Vagina (tissue), 2 donors: ENCODE results near the gene TTC39B.
"Not testable (repeated sequence)": the region's sequence is repeated elsewhere in the genome, so short reads cannot be mapped to it uniquely, and the experiment has no call there.

Experiments used
- CTCF ChIP-seq, 3 experiments: fragments of 450-650 bp in 2 of 3; fragments of 200-600 bp in 1 of 3; sonication (generic) in 1 of 3; IDR thresholded peaks; one replicate each; pipeline ENCODE4 v1.5.1; 2017 to 2019; ENCODE audit warnings: antibody characterized with exemption in 3 of 3, mild to moderate bottlenecking in 2 of 3, moderate library complexity in 2 of 3
- POLR2A ChIP-seq, 2 donors: fragments of 450-650 bp; IDR thresholded peaks; one replicate each; pipeline ENCODE4 v1.6.1; 2017; ENCODE audit warnings: antibody characterized with exemption in 2 of 2, mild to moderate bottlenecking in 2 of 2, moderate library complexity in 2 of 2
- POLR2AphosphoS5 ChIP-seq, 2 donors: sonication (generic); formaldehyde crosslinking; IDR thresholded peaks; one replicate each; pipeline ENCODE4 v1.9.0; 2017; ENCODE audit warnings: antibody characterized with exemption in 2 of 2, mild to moderate bottlenecking in 2 of 2, low read depth in 1 of 2; ENCODE audit not compliant: insufficient read depth in 1 of 2

GRCh38 chr9:15233941-15234490 is 73.0 kb downstream of the TTC39B start:
- TF ChIP-seq CTCF (IDR thresholded peaks at IDR 0.05); POLR2A (IDR thresholded peaks at IDR 0.05); POLR2AphosphoS5 (IDR thresholded peaks at IDR 0.05; ENCODE audit: insufficient read depth in 1 of 2, low read depth in 1 of 2): not testable (repeated sequence)
